ENCODE data around the gene ZDHHC14.

DNA sequence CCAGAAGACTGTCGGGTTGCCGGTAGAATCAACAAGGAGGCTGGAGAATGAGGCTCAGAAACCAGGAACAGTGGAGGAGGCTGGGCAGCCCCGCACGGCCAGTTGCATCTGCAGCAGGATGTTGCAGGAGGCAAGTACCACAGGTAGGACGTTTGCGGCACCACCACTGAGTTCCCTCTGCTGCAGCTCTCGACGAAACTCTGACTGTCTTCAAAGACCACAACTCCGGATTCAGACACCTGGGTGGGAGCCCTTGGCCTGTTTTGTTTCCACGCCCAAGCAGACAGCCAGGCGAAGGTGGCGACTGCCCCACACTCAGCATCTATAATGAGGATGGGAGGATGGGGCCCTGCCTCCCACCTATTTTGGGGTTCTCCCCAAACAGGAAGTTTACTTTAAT lies 218.2 kb downstream of the ZDHHC14 start:
- TF ChIP-seq CEBPB (IDR thresholded peaks at IDR 0.05): no peak
- no peak for TF ChIP-seq POLR2A (IDR thresholded peaks at IDR 0.05; ENCODE audit: low read length)
- TF ChIP-seq JUN (IDR thresholded peaks at IDR 0.05): no peak
- no peak for TF ChIP-seq FOXS1 (CRISPR knock-in tag; IDR thresholded peaks at IDR 0.05)
- TF ChIP-seq RFX5 (IDR thresholded peaks at IDR 0.05): no peak
- TF ChIP-seq, protein P1, sequence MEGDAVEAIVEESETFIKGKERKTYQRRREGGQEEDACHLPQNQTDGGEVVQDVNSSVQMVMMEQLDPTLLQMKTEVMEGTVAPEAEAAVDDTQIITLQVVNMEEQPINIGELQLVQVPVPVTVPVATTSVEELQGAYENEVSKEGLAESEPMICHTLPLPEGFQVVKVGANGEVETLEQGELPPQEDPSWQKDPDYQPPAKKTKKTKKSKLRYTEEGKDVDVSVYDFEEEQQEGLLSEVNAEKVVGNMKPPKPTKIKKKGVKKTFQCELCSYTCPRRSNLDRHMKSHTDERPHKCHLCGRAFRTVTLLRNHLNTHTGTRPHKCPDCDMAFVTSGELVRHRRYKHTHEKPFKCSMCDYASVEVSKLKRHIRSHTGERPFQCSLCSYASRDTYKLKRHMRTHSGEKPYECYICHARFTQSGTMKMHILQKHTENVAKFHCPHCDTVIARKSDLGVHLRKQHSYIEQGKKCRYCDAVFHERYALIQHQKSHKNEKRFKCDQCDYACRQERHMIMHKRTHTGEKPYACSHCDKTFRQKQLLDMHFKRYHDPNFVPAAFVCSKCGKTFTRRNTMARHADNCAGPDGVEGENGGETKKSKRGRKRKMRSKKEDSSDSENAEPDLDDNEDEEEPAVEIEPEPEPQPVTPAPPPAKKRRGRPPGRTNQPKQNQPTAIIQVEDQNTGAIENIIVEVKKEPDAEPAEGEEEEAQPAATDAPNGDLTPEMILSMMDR (IDR thresholded peaks at IDR 0.05): no peak
- TF ChIP-seq, protein P2, sequence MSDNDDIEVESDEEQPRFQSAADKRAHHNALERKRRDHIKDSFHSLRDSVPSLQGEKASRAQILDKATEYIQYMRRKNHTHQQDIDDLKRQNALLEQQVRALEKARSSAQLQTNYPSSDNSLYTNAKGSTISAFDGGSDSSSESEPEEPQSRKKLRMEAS (IDR thresholded peaks at IDR 0.05): no peak
- TF ChIP-seq PHF8 (IDR thresholded peaks at IDR 0.05; ENCODE audit: borderline replicate concordance, low read depth): no peak
- no peak for TF ChIP-seq RCOR1 (IDR thresholded peaks at IDR 0.05; ENCODE audit: low read depth, low read length)
- no peak for TF ChIP-seq CHD2 (IDR thresholded peaks at IDR 0.05; ENCODE audit: low read length, partially characterized antibody)

Data from A549 (cell line).